ENCODE results near the gene MPHOSPH8.
"Not testable (repeated sequence)": the region's sequence is repeated elsewhere in the genome, so short reads cannot be mapped to it uniquely, and the experiment has no call there.

MPHOSPH8 gene

DNA sequence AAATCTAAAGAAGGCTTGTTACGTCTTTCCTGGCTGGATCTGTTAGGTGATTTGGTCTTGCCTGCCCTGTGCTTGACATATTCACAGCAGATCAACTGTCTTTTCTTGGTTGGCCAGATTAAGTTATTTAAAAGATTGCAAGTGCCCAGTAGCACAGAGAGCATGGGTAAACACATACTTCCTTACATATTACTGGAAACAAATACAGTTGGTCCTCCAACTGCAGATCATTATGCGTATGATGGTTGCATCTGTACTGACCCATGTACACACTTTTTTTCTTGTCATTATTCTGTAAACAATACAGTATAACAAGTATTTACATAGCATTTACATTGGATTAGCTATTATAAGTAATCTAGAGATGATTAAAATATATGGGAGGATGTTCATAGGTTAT, 9.2 kb upstream of the MPHOSPH8 start:
- DNase-seq (ENCODE audit: low read depth in 2 of 2), result no peak

DNA sequence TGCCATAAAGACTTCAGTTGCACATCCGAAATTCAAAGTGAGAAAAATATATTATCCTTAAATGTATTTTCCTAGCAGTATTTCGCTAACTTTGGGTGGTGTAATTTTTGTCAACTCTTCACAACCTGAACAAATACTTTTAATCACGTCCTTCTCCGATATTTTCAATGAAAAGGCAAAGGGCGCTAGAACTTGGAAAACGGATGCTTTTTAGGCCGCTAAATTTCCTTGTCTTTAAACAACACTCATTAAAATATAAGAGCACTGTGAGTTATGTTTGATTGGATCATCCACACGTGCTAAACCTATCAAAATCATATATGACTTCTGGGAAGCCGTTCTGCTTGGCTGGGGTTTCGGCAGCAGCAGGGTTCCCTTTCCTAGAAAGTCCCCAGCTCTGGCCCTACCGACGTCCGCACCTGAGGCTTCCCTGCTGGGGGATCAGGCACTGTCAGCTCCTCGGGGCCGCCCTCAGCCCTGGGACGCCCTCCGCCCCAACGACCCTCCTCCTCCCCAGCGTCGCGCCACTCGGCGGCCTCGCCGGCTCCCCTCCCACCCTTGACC, 462 bp upstream of the MPHOSPH8 start:
- no peak for DNase-seq (ENCODE audit: low read depth in 2 of 2)

DNA sequence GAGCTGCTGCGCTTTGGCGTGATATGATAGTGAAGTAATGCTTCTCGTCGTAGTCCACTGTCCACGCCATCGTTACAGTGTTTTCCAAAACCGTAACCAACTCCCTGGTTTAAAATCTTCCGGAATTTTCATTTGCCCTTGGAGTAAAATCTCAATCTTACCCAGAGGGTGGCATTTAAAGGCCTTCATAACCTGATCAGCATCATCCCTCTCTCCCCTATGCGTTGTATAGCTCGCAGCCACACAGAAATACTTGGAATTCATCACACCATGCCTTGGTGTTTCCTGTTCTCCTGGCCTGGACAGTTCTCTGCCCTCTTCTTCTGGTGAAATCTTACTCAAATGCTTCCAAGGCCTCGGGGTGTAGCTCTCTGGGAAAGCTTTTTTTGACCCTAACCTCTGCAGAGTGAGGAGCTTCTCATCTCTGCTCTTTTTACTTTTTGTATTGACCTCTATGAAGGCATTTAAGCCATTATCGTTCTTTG, 839 bp downstream of the MPHOSPH8 start:
- no peak for DNase-seq (ENCODE audit: low read depth in 2 of 2)

DNA sequence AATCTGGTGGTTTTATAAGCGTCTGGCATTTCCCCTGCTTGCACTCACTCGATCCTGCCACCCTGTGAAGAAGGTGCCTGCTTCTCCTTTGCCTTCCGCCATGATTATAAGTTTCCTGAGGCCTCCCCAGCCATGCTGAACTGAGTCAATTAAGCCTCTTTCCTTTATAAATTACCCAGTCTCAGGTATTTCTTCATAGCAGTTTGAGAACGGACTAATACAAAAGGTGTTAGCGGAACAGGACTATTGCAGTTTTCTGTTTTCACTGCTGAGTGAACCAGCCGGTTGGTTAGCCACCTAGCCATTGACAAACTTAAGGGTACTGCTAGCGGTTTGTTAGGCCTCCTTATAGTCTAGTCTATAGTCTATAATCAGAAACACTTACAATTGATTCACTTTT, 2.5 kb downstream of the MPHOSPH8 start:
- DNase-seq (ENCODE audit: low read depth in 2 of 2), result not testable (repeated sequence)

DNA sequence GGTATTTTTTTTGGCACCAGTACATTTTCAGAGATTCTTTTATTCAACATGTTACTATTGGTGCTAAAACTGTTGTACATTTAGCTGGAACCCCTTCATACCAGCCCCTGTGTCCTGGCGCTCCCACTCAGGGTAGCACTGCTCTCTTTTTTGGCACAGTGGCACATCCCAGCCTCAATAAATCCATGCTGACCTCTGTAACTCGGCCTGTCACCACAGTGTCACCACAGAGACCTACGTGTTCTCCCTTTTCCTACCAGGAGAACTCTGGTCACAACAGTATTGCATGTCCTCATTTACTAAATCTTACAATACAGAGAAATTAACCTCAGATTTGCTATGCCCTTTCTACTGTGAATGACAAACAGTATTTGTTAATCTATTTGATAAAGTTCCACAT, 10.2 kb downstream of the MPHOSPH8 start:
- no peak for DNase-seq (ENCODE audit: low read depth in 2 of 2)

DNA sequence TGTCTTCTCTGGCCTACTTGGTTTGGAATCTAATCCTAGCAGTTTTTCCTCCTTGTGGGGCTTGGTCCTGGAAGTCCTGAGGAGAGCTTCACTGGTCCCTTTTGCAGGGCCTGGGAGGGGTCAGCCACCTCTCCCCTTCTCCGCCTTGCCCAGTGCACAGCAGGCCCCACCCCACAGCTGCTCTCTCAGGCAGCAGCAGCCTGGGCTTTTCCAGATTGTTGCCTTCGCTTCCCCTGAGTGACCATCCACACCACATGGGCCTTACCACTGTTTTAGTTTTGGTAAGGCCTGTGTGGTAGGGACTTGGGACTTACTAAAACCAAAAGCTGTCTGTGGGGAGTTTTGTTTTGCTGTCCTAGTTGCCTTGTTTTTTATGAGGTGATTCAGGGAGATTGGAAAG, 11.5 kb downstream of the MPHOSPH8 start:
- DNase-seq (ENCODE audit: low read depth in 2 of 2), result no peak

DNA sequence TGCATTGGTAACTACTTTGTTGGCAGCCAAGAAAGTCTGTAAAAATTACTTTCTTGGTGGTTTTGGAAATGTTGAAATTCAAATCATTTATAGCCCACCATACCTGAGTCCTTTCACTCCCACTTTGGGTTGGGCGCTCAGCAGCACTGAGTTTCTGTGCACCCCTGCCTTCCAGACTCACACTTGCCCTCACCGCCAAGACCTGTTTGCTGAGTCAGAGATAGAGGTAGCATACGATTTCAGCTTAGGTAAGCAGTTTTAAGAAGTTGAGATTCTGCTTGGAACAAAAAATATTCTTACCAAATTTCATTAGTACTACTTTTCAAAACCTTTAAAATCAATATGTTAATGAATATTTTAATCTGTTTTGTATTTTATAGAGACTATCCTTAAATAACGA, 12.6 kb downstream of the MPHOSPH8 start:
- DNase-seq (ENCODE audit: low read depth in 2 of 2), result no peak

DNA sequence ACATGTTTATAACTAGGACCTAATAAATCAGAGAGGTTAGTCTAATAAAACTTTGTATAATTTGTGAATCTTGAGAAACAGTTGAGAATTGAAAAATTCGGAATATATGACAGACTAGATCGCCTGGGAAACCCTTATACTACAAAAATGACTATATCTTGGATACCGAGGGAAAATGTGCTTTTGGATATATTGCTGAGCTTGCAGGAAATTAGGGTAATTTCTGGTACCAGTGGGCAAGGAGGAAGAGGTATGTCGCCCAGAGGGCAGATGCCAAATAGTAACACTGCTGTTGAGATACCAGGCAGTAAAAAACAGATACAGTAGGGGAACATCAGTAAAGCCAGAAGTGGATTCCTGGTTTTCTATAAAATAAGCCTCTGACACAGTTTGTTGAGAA, 17.3 kb downstream of the MPHOSPH8 start:
- DNase-seq (ENCODE audit: low read depth in 2 of 2), result no peak

DNA sequence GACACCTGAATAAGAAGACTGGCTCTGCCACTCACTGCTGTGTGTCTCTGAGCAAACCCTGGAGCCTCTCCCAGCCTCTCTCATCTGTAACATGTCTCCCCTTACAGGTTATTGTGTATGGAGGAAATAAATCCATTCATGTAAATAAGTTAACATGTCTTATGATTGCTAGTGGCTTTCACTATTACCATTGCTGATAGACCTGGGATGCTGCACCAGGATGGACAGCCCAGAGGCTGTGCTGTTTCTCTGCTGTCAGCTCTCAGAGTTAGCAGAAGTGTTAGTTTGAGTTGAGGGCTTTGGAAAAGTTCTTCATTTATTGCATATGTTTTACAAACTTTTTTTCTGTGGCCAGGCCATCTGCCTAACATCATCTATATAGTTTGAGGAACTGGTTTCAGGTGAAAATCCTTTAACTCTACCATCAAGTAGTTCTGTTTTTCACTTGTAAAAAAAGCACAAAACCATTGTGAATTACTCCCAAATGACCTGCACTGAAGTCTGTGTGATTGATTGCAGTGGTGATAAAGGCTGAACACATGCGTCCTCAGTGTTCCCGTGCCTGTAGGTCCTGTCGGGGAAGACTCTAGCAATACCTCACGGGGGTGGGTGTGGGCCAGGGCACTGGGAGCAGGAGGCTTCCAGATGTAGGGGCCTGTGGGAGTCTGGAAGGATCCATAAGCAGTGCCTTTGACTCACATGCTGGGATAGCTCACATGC, 24.6 kb downstream of the MPHOSPH8 start:
- no peak for DNase-seq (ENCODE audit: low read depth in 2 of 2)

DNA sequence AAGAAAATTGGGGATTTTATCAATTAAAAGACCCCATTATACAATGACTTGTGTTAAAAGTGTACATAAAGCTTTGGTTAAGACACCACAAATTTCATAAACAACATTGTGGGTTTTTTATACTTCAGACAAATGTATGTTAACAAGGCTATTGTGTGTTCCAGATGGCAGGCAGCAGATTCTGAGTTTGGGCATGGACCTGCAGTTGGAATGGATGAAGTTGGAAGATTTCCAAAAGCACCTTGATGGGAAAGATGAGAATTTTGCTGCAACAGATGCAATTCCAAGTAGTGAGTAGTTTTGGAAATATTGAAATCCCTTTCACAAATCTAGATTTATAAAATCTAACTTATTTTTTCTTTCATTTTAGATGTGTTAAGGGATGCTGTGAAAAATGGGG, 25.4 kb downstream of the MPHOSPH8 start:
- no peak for DNase-seq (ENCODE audit: low read depth in 2 of 2)

DNA sequence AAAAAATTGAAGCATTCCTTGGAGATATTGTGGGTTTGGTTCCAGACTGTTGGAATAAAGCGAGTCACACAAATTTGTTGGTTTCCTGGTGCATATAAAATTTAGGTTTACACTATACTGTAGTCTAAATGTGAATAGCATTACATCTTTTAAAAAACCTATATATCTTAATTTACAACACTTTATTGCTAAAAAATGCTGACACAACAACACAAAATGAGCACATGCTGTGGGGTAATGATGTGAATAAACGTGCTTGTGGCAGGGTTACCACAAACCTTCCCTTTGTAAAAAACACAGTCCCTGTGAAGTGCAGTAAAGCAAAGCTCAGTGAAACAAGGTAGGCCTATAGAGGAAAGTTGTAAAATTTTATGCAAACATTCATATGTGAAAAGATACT, 27.7 kb downstream of the MPHOSPH8 start:
- DNase-seq (ENCODE audit: low read depth in 2 of 2), result no peak

DNA sequence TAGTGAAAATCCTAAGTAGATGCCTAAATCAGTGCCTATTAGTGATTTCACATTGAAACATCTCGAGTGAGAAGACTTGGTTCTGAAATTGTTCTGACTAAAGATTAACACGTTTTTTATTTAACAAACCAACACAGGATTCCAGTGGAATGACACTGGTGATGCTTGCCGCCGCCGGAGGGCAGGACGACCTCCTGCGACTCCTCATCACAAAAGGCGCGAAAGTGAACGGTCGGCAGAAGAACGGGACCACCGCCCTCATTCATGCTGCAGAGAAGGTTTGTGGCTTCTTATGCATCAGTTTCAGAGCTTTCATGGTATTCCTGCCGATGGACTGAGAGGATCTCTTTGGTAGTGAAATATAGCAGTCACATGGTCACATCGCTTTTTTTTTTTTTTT, 28.1 kb downstream of the MPHOSPH8 start:
- DNase-seq (ENCODE audit: low read depth in 2 of 2), result no peak

DNA sequence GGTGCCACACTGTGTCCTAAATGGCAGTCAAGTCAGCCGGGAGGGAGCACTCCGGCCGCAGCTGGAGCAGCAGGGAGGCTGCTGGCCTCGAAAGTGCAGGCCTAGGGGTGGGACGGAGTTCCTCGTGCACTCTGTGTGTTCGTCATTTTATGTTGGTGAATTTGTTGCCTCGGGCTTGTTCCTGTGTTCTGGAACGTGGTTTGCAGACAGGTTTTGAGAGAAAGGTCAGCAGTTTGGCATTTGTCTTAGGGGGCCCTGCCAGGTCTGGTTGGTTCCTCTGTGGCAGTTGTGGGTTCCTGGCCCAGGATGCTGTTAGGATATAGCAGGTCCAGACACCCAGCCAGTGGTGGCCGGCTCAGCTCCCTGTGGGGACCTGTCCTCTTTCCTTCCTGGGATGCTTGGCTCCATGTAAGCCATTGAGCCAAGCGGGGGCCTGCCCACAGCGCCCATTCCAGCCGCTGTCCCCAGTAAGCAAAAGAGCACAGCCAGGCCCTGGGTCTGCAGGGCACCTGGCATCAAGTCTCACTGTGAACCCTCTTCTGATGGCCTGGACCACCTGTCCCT, 30.0 kb downstream of the MPHOSPH8 start:
- no peak for DNase-seq (ENCODE audit: low read depth in 2 of 2)

DNA sequence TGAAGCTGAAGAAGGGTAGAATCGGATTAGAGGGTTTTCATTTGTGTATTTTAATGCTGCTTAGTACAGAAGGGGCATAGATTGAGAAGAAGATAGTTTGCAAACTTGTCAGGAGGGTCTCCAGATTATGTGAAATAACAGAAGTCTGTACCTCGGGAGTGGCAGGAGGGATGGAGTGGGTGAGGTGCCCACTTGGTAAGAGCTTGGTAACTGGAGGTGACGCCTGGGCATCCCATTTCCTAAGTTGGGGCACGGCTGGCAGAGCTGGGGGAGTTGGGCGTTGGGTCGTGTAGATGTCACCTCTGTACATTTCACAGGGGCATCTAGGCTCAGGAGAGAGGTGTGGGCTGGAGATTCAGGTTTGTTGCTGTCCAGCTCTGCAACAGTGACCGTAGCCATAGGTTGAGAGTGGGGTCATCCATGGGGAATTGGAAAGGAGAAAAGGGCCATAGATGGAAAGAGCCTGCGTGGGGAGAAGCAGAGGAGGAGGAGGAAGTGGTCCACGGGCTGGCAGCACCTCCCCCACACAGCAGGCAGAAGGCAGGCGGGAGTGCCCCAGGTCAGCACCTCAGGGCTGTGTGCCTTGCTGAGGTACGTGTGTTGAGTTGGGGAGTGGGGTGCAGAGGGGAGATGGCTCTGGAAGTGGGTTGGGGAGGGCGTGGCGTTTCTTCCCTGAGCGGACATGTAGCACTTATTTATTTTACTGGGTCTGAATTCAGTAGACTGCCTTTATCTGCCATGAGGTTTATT, 31.2 kb downstream of the MPHOSPH8 start:
- no peak for DNase-seq (ENCODE audit: low read depth in 2 of 2)

DNA sequence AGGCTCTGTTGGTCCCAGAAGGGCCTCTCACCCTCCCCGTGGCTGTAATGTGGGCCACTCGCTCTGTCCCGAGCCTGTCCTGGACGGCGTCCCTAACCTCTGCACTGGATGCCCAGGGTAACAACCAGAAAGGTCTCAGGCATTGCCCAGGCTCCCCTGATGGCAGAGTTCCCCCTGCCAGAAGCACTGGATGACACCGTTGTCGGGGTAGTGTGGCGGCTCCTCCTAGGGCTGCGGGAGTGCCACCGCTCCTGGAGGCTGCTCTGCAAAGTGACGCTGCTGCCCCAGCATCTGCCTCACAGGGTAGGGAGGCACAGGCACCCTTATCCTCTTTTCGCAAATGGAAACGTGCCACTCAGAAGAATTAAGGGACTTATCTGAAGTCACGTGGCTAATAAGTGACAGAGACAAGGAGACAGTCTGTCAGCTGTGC, 32.0 kb downstream of the MPHOSPH8 start:
- DNase-seq (ENCODE audit: low read depth in 2 of 2), result no peak

DNA sequence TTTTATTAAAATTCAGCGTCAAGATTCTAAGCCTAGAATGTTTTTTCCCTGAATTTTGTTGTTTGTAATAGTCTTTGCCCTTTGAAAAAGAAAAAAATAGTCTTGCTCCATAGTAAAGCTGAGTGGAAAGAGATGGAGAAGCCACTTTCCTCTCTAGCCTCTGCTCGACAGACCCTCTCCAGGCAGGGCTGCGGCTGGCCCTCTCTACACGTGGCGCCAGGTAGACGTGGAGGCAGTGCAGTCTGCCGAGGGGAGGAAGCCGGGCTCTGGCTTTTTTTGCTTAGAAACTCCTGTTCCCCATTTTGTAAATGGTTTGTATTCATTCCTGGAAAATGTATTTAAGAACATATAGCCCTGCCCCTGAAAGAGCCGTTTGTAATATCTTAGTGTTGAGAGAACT, 35.3 kb downstream of the MPHOSPH8 start:
- no peak for DNase-seq (ENCODE audit: low read depth in 2 of 2)

DNA sequence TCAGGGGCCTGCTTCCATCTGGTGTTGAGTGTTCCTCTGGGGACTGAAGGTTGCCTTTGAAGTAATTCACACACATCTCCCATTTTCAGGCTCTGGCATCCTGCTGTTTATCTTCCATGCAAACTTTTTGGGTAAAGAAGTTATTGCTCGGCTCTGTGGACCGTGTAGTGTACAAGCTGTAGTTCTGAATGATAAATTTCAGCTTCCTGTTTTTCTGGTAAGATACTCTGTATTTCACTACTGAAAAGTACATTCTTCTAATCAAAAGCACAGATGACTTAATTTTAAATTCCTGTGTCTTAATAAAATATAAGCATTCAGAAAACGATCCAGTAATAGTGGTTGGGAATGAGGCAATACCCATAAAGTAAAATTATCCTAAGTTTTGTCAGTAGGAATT, 36.7 kb downstream of the MPHOSPH8 start:
- DNase-seq (ENCODE audit: low read depth in 2 of 2), result no peak

DNA sequence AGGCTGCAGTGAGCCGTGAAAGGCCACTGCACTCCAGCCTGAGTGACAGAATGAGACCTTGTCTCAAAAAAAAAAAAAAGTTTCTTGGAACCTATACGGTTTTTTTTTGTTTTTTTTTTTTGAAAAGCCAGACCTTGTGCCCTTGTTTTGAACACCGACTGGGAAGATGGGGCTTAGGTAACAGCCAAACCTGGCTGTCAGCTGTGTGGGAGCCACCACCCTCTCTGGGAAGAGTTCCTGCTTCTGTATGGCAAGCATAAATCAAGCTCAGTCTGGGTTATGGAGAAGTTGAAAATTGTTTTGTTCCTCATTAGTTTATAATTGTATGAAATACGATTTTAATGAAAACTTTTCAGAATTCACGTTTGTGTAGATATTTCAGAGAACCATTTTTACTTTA, 39.5 kb downstream of the MPHOSPH8 start:
- DNase-seq (ENCODE audit: low read depth in 2 of 2), result no peak

DNA sequence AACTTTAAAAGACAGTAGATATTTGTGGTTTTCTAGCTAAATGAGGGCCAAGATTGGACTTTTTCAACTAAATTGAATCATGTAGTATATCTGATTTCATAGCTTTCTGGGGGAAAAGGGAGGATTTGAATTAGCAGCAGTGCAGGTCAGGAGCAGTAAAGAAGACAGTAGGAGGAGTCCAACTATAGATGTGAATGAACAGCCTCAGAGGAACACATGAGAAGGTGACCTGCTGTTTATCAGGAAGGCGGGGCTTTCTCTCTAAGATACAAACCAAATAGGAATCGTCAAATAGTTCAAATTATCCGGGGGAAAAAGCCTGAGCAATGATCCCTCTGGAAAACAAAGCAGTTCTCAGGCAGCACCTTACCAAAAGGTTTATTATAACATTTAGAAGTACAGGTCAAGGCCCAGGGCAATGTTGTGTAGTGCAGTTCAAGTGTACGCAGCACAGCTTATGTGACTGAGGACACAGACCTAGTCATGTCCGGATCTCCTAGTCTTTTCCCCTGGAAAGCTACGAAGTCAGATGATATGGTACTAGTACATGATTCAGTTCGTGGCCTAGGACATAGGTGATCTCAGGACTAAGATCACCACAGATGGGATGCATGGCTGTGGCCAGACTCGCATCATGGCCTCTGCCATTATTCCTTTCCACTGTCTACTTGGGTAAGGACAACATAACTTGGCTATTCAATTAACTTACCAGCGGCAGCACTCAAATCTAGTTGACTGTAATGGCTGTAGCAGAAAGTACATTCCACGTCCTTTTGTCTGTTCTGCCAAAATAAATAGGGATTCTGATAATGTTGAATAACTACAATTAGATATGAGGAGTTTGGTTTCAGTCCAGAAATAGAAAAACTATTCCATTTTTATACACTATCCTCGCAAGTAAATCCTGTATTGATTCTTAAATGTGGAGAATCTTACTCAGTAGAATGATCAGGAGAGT, 40.3 kb downstream of the MPHOSPH8 start:
- no peak for DNase-seq (ENCODE audit: low read depth in 2 of 2)

DNA sequence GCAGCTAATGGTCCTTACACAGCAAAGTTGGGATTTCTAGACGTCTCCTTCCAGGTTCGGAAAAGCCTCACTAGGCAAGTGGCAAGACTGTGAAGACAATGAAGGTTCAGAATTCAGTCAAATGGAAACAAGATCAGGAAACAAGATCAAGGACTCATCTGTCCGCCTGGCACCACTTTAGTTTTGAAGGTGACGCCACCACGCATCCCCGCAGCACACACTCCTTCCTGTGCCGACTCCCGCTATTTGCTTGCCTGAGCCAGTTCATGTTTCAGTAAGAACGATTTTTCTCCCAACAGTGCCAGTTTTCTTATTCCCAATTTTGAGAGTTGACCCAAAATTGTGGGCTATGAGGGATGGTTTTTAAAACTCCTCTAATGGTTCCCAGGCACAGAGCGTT, 41.4 kb downstream of the MPHOSPH8 start:
- DNase-seq (ENCODE audit: low read depth in 2 of 2), result no peak

DNA sequence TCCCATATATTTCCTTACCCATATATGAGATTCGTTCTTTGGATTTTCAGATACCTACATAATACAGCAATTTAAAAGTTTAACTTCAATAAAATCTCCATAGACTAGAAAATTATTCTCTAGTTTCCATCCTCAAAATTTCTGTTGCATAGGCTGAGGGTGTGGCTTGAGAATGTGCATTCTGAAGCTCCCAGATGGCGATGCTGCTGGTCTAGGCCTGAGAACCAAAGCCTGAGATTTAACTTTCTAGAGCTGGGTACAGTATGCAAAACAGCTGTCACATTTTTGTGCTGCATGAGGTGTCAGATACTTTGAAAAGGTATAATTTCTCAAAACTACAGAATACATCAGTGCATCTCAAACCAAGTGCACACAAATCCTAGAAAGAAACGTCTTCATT, 42.7 kb downstream of the MPHOSPH8 start:
- no peak for DNase-seq (ENCODE audit: low read depth in 2 of 2)

DNA sequence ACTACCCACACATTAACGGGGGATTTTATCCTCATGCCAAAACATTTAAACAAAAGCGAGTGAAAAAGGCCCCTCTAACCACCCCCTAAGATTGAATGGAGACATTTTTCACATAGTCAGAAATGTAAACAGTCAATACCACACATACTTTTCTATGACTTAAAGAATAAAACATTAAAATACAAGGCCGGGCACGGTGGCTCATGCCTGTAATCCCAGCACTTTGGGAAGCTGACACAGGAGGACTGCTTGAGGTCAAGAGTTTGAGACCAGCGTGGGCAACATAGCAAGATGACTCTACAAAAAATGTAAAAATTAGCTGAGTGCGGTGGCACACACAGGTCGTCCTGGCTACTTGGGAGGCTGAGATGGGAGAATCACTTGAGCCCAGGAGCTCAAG, 47.3 kb downstream of the MPHOSPH8 start:
- DNase-seq (ENCODE audit: low read depth in 2 of 2), result no peak
